ENCODE measurements around the gene PYGL.

GRCh38 chr14:50924843-50925242, 19.4 kb downstream of the PYGL start:
- TF ChIP-seq CTCF (IDR thresholded peaks at IDR 0.05) (no peak), EZH2 (IDR thresholded peaks at IDR 0.05) (no peak)

All from neural progenitor cell (in vitro differentiated cells).